CD4-positive, alpha-beta T cell treated with Interleukin-2 at 100 ng/mL for 4 hours (primary cell): ENCODE data around the gene AIDA.

Experiments used
- DNase-seq: peaks from one replicate; pipeline ENCODE4 v3.0.0-alpha.2; 2020; ENCODE audit warnings: low spot score

The AIDA gene

DNA sequence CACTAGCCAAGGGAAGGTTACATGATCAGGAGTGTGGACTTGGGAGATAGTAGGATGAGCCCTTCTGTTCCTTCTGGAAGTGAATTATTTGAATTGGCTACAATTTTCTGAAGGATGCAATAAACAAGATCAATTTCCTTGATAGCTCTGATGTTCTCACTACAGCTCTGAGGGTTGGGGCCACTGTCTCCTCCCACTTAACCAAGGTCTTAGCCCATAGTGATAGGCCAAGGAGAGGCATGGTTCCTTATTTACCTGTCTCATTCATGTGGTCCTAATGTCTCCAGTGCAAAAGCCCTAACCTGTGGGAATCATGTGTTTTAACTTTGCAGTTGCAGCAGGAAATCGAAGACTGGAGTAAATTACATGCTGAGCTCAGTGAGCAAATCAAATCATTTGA is 59.6 kb downstream of the AIDA start:
- DNase-seq, result no peak

DNA sequence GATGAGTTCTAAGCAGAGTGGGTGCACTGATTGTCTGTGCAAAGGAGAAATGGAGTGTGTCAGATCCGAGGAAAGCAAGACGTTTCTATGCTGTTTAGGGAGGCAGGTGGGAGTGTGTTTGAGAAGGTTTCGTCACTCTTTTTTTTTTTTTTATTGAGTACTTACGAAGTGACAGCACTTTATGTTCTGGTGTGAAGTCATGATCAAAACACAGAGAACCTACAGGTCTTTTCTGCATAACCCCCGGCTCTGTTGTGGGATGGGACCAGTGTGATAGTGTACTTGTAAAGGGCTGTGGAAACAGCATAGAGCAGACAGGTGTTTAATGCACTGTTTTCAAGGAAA is 67.7 kb downstream of the AIDA start:
- DNase-seq, result peak; percentile 41

DNA sequence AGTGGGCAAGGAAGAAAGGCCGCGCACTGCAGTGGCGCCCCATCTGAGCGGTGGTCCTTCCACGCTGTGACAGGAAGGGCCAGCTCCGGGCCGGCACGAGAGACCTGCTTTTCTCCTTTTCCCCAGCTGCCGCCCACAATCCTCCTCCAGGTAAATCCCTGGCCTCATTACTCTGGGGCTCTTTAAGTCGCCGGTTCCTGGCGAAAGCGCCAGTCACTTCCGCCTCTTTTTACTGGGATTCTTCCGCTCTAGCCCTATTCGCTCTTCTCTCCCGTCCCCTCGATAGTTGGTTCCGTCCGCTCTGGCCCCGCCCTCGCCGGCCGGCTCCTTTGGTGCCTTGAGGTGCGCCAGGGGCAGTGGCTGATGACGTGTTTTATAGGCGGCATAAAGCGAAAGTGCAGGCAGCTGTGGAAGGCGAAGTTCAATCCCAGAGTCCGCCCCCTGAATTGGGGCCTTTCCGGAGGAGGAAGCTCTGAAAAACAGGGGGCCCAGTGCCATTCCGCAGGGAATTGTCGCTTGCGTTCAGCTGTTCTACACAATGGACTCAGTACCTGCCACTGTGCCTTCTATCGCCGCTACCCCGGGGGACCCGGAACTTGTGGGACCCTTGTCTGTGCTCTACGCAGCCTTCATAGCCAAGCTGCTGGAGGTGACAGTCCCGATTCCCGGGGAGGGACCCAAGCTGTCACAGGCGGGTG is 68.2 kb downstream of the AIDA start:
- peak; percentile 98 for DNase-seq

DNA sequence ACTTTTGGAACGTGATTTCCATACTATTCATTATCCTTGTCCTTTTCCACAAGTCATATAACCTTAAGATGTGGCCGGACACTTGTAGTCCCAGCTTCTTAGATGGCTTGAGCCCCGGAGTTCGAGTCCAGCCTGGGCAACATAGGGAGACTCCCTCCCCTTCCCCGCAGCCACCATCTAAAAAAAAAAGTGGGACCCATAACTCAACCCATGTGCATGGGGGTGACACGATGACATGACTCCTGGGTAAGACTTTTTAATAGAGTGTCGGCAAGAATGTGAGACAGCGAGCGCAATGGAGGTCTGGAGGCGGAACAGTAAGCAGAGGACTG is 68.7 kb downstream of the AIDA start:
- DNase-seq, result no peak

DNA sequence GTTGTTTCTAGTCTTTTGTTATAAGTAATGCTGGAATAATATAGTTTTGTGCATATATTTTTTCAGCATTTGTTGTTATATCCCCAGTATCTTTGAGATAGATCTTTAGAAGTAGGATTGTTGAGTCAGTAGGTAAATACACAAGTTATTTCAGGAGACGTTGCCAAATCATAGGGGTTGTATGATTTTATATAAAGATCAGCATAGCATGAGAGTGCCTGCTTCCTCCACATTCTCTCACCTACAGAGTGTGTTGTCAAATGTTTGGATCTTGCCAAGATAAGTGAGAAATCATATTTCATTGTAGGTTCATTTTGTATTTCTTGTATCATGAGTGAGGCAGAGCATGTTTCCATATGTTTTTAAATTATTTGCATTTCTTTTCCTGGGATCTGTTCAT is 69.8 kb downstream of the AIDA start:
- DNase-seq, result no peak

DNA sequence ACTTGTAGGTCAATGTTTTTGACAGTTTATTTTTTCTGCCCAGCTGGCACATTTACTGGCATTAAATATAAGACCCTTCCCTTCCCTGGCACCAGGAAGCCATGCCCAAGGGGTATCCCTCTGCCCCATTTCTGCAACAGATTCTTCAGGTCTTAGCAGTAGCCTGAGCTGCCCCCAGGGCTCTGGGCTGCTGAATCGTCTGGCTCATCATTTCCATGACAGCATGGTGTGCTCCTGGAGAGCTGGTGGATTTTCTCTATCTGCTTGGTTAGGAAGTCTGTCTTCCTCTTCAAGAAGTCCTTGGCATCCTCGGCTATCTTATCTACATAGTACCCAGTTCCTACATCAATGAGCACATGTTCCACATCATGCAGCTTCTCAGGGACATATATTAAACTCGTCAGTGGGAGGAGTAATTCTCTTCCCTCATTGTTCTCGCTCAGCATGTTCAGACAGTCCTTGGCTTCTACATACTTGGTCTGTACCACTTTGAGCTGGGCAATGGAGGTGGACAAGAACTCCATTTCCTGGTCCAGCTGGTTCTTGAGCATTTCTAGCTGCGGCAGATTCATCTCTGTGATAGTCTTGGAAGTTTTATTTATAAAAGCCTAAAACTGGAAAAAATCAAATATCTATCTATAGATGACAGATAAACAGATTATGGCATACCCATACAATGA is 70.9 kb downstream of the AIDA start:
- no peak for DNase-seq

DNA sequence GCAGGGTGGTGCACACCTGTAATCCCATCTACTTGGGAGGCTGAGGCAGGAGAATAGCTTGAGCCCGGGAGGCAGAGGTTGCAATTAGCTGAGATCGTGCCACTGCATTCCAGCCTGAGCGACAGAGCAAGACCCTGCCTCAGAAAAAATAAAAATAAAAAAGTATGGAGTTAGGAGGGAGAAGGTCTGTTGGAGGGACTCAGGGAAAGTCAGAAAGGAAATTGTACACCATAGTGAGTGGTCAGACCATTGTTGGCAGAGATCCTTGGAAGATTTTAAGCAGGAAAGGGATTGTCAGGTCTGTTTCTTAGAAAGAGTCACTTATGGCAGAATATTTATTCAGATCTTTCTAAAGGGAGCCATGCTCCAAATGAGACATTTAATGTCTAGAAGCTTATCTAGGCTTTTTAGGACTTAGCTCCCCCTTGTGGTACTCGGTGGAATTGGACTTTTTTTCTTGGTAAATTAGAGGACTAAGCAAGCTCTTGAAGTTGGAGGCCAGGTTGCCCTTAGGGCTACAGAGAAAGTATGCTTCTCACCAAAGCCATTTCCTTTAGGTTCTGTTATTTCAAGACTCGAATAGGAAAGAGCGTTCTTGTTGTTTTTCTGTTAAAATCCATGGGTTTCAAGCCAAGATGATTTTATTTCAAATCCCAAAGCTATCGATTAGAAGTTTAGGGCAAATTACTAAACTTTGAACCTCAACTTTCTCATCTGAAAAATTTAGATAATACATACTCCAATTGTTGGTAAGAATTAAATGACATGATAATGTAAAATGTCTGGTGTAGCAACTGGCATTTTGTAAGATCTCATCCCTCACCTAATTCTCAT is 77.9 kb downstream of the AIDA start:
- DNase-seq, result peak; percentile 92

DNA sequence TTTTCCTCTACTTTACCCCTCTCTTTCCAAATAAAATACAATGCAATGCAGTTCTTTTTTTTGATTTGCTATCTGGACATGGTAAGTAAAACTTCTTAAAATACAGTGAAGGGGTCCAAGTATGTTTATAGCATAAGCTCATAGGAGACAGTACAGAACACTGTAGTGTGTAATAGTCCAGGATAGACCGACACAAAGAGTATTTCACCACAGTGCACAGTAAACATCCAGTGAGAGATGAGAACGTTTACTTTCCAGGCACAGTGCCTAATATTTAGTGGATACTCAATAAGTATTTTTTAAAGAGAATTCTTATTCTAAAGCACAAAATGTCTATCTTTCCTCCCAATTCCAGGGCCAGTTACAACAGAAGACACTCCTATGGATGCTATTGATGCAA is 79.5 kb downstream of the AIDA start:
- no peak for DNase-seq

DNA sequence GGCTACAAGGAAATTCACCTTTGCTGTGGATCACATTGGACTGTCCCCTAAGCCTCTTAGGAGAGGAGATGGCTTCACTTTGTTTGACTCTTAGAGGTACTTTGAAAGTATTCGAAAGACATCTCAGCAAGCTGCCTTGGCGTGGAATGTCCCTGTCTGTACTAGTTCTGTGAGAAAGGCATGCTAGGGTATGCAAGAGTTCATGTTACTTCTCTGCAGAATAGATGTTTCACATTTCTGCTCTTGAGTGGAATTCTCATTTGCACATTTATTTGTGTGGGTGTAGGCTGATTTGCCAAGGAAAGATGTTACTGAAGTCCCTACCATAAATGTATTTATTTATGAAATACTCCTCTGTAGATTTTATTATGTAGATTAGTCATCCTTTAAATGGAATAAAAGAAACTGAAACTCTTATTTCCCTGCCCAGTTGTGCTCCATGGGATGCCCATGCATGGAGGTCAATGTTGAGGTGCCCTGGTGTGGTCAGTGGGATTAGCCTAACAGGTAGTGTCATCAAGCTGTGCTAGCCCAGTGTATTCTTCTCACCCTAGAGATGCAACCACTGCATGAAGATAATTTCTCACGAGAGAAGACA is 80.6 kb downstream of the AIDA start:
- DNase-seq, result no peak

DNA sequence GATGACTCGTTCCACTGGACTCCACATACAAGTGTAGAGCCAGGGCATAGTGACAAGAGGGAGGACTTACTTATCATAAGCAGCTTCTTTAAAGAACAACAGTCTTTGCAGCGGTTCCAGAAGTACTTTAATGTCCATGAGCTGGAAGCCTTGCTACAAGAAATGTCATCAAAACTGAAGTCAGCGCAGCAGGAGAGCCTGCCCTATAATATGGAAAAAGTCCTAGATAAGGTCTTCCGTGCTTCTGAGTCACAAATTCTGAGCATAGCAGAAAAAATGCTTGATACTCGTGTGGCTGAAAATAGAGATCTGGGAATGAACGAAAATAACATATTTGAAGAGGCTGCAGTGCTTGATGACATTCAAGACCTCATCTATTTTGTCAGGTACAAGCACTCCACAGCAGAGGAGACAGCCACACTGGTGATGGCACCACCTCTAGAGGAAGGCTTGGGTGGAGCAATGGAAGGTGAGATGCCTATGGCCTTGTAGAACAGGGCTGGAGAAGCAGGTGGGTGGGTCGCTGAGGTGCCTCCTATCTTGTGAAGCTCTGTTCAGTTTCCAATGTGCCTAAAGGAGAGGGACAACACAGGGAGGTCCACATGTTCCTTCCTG is 82.3 kb downstream of the AIDA start:
- DNase-seq, result no peak

DNA sequence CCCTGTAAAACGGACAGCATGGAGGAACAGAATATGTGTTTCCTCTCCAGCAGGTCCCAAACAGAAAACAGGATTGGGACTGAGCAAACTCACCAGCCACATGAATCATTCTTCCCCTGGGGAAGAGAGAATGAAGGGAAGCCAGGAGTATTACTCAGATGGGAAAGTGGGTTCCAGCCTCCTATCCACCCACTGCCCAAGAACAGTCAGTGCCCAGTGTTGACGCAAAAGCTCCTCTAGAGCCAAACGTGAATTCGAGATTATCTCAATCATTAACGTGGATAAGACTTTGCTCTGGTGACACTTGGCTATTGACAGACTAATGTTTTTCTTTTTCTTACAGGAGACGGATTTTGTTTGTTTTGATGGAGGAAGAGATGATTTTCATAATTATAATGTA is 85.1 kb downstream of the AIDA start:
- no peak for DNase-seq

DNA sequence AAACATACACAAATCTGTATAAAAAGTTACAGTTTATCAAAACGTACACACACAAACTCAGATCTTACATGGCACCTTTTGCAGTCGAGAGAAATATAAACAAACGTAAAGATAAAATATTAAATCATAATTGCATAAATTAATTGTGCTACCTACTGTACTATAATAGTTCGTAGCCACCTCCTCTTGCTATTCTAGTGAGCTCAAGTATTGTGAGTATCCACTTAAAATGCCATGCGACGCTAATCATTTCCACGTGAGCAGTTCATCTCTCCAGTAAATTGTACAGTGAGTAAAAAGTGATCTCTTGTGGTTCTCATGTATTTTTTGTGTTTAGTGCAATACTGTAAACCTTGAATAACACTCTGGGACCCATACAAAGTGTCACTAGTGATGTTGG is 88.1 kb downstream of the AIDA start:
- no peak for DNase-seq

DNA sequence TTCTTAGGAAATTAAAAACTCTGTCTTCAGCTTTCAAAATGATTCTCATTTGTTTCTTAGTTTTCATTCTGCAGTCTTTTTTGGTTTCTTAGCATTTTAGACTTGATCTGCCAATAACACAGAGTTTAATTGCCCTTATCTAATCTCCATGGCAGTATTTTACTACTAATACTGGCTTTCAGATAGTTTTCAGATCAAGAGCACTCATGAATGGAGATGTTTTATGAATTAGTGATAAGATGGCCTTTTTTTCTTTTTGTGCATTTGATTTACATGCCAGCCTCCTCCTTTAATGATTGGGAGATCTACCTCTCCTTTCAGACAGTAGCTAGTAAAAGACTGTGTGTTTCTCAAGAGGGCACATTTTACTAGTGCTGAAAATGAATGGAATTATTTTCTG is 88.8 kb downstream of the AIDA start:
- DNase-seq, result no peak

DNA sequence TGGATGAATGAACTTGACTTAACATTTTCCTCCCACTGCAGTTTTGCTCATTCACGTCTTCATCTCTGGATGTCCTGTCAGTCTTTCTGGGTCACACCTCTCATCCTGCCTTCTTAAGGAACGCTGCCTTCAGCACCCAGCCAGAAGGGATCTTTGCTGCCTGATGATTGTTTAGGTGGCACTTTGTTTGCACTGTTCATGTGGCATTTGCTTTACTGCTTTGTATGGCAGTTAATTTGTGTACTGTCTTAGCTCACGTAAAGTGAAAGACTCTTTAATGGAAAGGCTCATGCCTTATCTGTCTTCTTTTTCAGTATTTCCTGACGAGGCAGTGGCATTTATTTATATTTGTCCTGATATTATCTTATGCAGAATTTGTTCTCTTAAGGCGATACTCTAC is 89.5 kb downstream of the AIDA start:
- no peak for DNase-seq

DNA sequence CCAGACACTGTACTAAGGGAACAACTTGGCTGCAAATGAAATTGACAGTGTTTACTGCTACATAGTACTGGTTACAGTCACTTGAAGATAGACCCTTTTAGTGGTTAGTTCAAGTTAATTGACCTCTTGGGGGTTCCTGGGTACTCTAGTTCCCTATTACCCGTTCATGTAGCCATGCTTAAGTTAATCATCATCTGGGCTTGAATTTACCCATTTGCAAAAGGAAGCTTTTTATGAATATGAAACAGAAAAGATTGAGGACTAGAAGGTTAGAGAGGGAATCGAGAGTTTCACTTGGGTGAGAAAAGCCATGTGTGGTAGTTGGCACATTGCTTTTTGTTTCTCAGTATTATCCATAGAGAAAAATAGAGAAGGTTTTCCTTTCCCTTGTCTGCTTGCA is 91.7 kb downstream of the AIDA start:
- no peak for DNase-seq

DNA sequence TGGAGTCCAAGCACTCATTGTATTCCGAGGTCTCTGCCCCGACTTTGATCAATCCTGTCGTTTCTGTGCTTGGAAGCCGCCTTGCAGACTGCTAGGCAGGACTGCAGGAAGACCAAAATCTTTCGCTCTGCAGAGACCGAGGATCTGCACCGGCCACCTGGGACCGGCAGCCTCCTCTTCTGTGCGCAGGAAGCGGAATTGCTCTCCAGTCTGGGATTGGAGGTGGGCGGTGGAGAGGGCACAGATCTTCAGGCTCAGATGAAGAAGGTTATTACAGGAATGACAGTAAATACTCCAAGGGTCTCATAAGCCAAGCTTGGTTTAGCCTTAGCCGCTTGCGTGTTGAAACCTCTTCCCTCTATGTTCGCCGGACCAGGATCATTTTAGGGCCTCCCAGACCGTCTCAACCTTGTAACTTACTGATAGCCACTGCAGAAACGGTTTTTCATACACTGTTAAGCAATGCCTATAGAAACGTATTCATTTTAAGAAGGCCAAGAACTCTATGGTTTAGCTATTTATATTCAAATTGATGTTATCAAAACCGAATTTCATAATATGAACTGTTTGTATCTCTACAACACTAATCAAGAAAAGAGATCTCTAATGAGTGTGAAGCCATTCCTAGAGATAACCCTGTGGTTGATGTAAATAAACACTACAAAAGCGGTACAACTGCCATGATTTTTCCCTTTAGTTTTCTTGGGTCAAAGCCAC is 93.3 kb downstream of the AIDA start:
- DNase-seq, result no peak
